NCI-H146 (cell line): ENCODE measurements around the gene TGDS.

ENCODE experiments used
- DNase-seq: peaks from one replicate; lab custom pipeline; 2025; lab: John Stamatoyannopoulos, UW

Gene TGDS

GRCh38 chr13:94601446-94602431, 5.8 kb upstream of the TGDS start, which contains the start of gene GPR180:
Gene GPR180, plus strand, starts transcription at chr13:94601857. Its CDS starts 71 bp downstream, at chr13:94601928.
- peak; percentile 98 for DNase-seq

- DNase-seq = no peak
These were observed 3.9 kb upstream of the TGDS start for GRCh38 chr13:94599877-94600276.

- DNase-seq = no peak
These were observed 2.3 kb upstream of the TGDS start for GRCh38 chr13:94598281-94598680.

- no peak for DNase-seq
These were observed 621 bp upstream of the TGDS start for GRCh38 chr13:94596575-94596971.

- peak; percentile 33 for DNase-seq
These were observed 677 bp downstream of the TGDS start for GRCh38 chr13:94595001-94595949.

GRCh38 chr13:94590744-94591143, 5.2 kb downstream of the TGDS start:
- no peak for DNase-seq

GRCh38 chr13:94588541-94588940, 7.4 kb downstream of the TGDS start:
- no peak for DNase-seq

- no peak for DNase-seq
These were observed 9.6 kb downstream of the TGDS start for GRCh38 chr13:94586371-94586770.

- no peak for DNase-seq
These were observed 10.3 kb downstream of the TGDS start for GRCh38 chr13:94585543-94586101.

- DNase-seq = no peak
These were observed 12.0 kb downstream of the TGDS start for GRCh38 chr13:94583926-94584325.

- DNase-seq = no peak
These were observed 16.9 kb downstream of the TGDS start for GRCh38 chr13:94579063-94579462.

GRCh38 chr13:94569615-94570014, 26.3 kb downstream of the TGDS start:
- no peak for DNase-seq

- no peak for DNase-seq
These were observed 27.5 kb downstream of the TGDS start for GRCh38 chr13:94568443-94568842.

GRCh38 chr13:94567581-94567980, 28.4 kb downstream of the TGDS start:
- no peak for DNase-seq

- DNase-seq = no peak
These were observed 34.8 kb downstream of the TGDS start for GRCh38 chr13:94561126-94561525.

- DNase-seq = no peak
These were observed 35.8 kb downstream of the TGDS start for GRCh38 chr13:94560116-94560515.

GRCh38 chr13:94559222-94559795, 36.6 kb downstream of the TGDS start:
- DNase-seq = no peak

GRCh38 chr13:94558716-94559115, 37.2 kb downstream of the TGDS start:
- no peak for DNase-seq

- no peak for DNase-seq
These were observed 38.2 kb downstream of the TGDS start for GRCh38 chr13:94557684-94558235.

GRCh38 chr13:94556621-94557020, 39.3 kb downstream of the TGDS start:
- DNase-seq = no peak

- no peak for DNase-seq
These were observed 39.9 kb downstream of the TGDS start for GRCh38 chr13:94556041-94556440.
